OCI-LY1 (cell line): Measurements from ENCODE around the gene CCT4.

ENCODE experiments used
- H2AFZ ChIP-seq: fragments of 200-600 bp; sonication (generic), shearing (Covaris generic); 2 replicates; pipeline ENCODE4 v1.6.0; 2014; ENCODE audit warnings: antibody characterized with exemption, mild to moderate bottlenecking, low read length
- H3F3A ChIP-seq: fragments of 200-600 bp; sonication (generic), shearing (Covaris generic); 2 replicates; pipeline ENCODE4 v1.6.0; 2014; ENCODE audit warnings: mild to moderate bottlenecking, antibody characterized with exemption, low read length, moderate library complexity; ENCODE audit not compliant: insufficient read depth
- H3K27ac ChIP-seq: fragments of 200-600 bp; sonication (generic); 2 replicates; pipeline ENCODE4 v1.5.1; 2014; ENCODE audit warnings: low read length, mixed run types, mild to moderate bottlenecking, low read depth; ENCODE audit not compliant: poor library complexity, severe bottlenecking
- H3K27me3 ChIP-seq: fragments of 200-600 bp; sonication (generic); 2 replicates; pipeline ENCODE4 v1.6.0; 2014; ENCODE audit warnings: antibody characterized with exemption, mild to moderate bottlenecking, low read length, moderate library complexity; ENCODE audit not compliant: insufficient read depth
- H3K36me3 ChIP-seq: fragments of 200-600 bp; sonication (generic); 2 replicates; pipeline ENCODE4 v1.6.1; 2014; ENCODE audit warnings: mild to moderate bottlenecking, antibody characterized with exemption, low read length, moderate library complexity, mixed read lengths; ENCODE audit not compliant: insufficient read depth
- H3K4me1 ChIP-seq: fragments of 200-600 bp; sonication (generic); 2 replicates; pipeline ENCODE4 v1.5.1; 2014; ENCODE audit warnings: mild to moderate bottlenecking, low read length, moderate library complexity; ENCODE audit not compliant: insufficient read depth, severe bottlenecking
- H3K4me2 ChIP-seq: fragments of 200-600 bp; sonication (generic), shearing (Covaris generic); 2 replicates; pipeline ENCODE4 v1.6.1; 2014; ENCODE audit warnings: low read length
- H3K4me3 ChIP-seq: fragments of 200-600 bp; sonication (generic); 2 replicates; pipeline ENCODE4 v1.5.1; 2014; ENCODE audit warnings: low read length, low read depth, mild to moderate bottlenecking, mixed read lengths; ENCODE audit not compliant: poor library complexity, severe bottlenecking
- H3K79me2 ChIP-seq: fragments of 200-600 bp; shearing (Covaris generic); 2 replicates; pipeline ENCODE4 v1.6.1; 2016; ENCODE audit warnings: mixed run types, low read length, mixed read lengths; ENCODE audit not compliant: insufficient read depth
- H3K9ac ChIP-seq: fragments of 200-600 bp; sonication (generic), shearing (Covaris generic); 2 replicates; pipeline ENCODE4 v1.6.1; 2014; ENCODE audit warnings: mild to moderate bottlenecking, low read length, mixed read lengths
- H3K9me2 ChIP-seq: fragments of 200-600 bp; sonication (generic), shearing (Covaris generic); 2 replicates; pipeline ENCODE4 v1.6.1; 2014; ENCODE audit warnings: low read depth, mild to moderate bottlenecking, low read length, mixed read lengths
- H3K9me3 ChIP-seq: fragments of 200-600 bp; shearing (Covaris generic); 2 replicates; pipeline ENCODE4 v1.6.1; 2014; ENCODE audit warnings: low read length, mixed read lengths
- H4K20me1 ChIP-seq: fragments of 200-600 bp; sonication (generic), shearing (Covaris generic); 2 replicates; pipeline ENCODE4 v1.6.0; 2016; ENCODE audit warnings: mild to moderate bottlenecking, low read length; ENCODE audit not compliant: insufficient read depth
- EZH2 ChIP-seq: fragments of 200-600 bp; sonication (generic), shearing (Covaris generic); IDR thresholded peaks from 2 replicates; pipeline ENCODE4 v1.8.0; 2017; ENCODE audit warnings: borderline replicate concordance, mixed run types, mild to moderate bottlenecking, antibody characterized with exemption, low read length, moderate library complexity, mixed read lengths
- TF ChIP-seq, protein P1 (sequence below): fragments of 200-600 bp; sonication (generic), shearing (Covaris generic); IDR thresholded peaks from 2 replicates; pipeline ENCODE4 v1.5.1; 2017; ENCODE audit warnings: mild to moderate bottlenecking, antibody characterized with exemption, low read length, moderate library complexity, mixed read lengths

CCT4 gene

DNA sequence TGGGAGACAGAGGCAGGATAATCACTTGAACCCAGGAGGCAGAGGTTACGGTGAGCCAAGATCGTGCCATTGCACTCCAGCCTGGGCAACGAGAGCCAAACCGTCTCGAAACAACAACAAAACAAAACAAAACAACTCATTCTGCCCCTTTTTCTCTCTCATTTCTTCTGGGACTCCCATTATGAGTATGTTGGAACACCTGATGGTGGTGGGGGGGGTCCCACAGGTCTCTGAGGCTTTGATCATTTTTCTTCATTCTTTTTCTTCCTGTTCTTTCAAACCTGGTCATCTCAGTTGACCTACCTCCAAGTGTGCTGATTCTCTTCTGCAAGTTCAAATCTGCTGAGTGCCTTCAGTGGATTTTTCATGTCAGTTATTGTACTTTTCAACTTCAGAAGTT, 26.4 kb downstream of the CCT4 start:
- Histone ChIP-seq H3K4me2 (no peak overlapping the region), H3K4me1 (peaks cover 4% of the 10 kb centered on the region), H3K9me2 (no peaks in the 10 kb centered on the region), H3K9ac (no peak overlapping the region), H4K20me1 (no peaks in the 10 kb centered on the region), H2AFZ (no peak overlapping the region), H3K4me3 (no peak overlapping the region), H3K79me2 (no peaks in the 10 kb centered on the region), H3F3A (peaks cover 3% of the 10 kb centered on the region; the same call in 1 of the 2 replicates), H3K27ac (no peak overlapping the region), H3K27me3 (no peaks in the 10 kb centered on the region), H3K9me3 (0 out of 2 replicates have a peak, but pooled peaks cover 3% of the 10 kb centered on the region), H3K36me3 (peaks cover 39% of the 10 kb centered on the region)
- TF ChIP-seq, protein P1, sequence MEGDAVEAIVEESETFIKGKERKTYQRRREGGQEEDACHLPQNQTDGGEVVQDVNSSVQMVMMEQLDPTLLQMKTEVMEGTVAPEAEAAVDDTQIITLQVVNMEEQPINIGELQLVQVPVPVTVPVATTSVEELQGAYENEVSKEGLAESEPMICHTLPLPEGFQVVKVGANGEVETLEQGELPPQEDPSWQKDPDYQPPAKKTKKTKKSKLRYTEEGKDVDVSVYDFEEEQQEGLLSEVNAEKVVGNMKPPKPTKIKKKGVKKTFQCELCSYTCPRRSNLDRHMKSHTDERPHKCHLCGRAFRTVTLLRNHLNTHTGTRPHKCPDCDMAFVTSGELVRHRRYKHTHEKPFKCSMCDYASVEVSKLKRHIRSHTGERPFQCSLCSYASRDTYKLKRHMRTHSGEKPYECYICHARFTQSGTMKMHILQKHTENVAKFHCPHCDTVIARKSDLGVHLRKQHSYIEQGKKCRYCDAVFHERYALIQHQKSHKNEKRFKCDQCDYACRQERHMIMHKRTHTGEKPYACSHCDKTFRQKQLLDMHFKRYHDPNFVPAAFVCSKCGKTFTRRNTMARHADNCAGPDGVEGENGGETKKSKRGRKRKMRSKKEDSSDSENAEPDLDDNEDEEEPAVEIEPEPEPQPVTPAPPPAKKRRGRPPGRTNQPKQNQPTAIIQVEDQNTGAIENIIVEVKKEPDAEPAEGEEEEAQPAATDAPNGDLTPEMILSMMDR = no peak
- no peak for TF ChIP-seq EZH2

DNA sequence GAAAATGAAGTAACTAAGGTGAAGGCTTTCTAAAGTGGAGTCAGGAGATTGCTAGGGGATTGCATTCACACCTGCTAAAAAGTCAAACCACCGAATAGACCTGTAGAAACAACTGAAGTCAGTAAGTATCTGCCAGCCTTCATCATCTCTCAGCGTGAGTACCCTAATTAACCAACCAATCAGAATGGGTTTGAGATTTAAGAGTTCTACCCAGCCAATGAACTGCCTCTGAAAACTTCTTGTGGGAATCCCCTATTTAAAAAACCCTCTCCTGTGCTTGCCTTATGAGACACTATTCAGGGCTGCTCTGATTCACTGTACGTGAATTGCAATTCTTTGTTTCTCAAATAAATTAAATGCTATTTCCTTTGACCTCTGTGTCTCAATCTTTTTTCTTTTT, 31.2 kb downstream of the CCT4 start:
- Histone ChIP-seq H3K79me2 (no peaks in the 10 kb centered on the region), H3K4me1 (peaks cover 26% of the 10 kb centered on the region), H3K9me3 (0 out of 2 replicates have a peak, but pooled peaks cover 2% of the 10 kb centered on the region), H3K9me2 (no peaks in the 10 kb centered on the region), H3K27ac (no peak overlapping the region), H4K20me1 (no peaks in the 10 kb centered on the region), H3F3A (no peaks in the 10 kb centered on the region; the same call in 1 of the 2 replicates), H3K4me3 (no peak overlapping the region), H3K27me3 (no peaks in the 10 kb centered on the region), H2AFZ (no peak overlapping the region), H3K9ac (no peak overlapping the region), H3K36me3 (no peaks in the 10 kb centered on the region; the same call in 1 of the 2 replicates), H3K4me2 (no peak overlapping the region)
- TF ChIP-seq, protein P1 = no peak
- no peak for TF ChIP-seq EZH2

DNA sequence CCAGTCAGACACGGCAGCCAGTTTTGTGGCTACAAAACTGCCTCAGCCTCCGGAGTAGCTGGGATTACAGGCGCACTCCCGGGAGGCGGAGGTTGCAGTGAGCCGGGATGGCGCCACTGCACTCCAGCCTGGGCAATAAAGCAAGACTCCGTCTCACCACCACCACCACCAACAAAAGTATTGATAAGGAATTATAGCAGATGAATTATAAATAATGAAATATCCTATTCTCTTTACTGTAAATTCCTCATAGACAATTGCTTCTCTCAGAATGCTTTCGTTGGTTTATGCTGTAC, 33.2 kb downstream of the CCT4 start:
- no peaks in the 10 kb centered on the region for H4K20me1 ChIP-seq
- H3K9ac ChIP-seq = peak overlapping the region; percentile 75
- H3K27me3 ChIP-seq = no peaks in the 10 kb centered on the region
- H3K79me2 ChIP-seq = no peaks in the 10 kb centered on the region
- H3K9me2 ChIP-seq = no peaks in the 10 kb centered on the region
- TF ChIP-seq, protein P1 = no peak
- no peak for TF ChIP-seq EZH2
- H3K4me3 ChIP-seq = peak overlapping the region; percentile 77
- peak overlapping the region; percentile 89 for H3K4me2 ChIP-seq
- no peaks in the 10 kb centered on the region for H3K9me3 ChIP-seq
- H3K36me3 ChIP-seq = no peaks in the 10 kb centered on the region; the same call in 1 of the 2 replicates
- peak overlapping the region; percentile 83 for H3K27ac ChIP-seq
- H3K4me1 ChIP-seq = peaks cover 26% of the 10 kb centered on the region
- H3F3A ChIP-seq = no peaks in the 10 kb centered on the region
- peak overlapping the region; percentile 84 for H2AFZ ChIP-seq
